ENCODE data around the gene EYA2. TPM values are rescaled to one million over a fixed set of nuclear protein-coding genes. Genes with fewer than 3 reads are reported as not detected.
A peak's percentile ranks its signal among the peaks of the same experiment; 100 is the strongest.

The EYA2 gene
- total and polyA plus RNA-seq, 2 experiments from 2014 or later, result 0.18 TPM; not detected in 1

DNA sequence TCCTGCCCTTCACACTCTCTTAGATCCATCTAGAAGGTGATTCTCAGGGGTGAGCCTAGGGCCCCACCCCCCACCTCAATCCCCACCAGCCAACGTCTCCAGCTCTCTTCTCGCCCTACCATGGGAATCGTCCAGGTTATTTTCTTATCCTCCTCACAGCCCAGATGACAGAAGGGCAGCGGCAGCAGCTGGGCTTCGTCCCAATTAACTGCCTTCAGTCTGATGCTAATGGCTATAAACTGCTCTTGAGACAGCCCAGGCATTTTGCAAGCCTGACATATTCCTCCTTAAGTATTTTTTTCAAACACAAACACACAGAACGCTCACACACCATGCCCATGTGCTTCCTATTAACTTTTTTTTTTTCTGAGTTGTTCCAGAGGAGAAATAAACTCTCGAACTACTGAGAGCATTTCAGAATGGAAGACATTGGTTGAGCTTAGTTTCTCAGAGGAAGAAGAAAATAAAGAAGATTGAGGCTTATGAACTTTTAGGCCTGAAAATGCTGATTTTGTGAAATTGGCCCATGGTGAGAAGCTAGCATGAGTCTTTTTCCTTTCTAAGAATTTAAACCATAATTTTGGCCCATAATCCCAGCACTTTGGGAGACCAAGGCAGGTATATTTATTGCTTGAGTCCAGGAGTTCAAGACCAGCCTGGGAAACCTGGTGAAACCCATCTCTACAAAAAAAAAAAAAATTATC, 124.6 kb downstream of the EYA2 start:
- Histone ChIP-seq H3K36me3 (ENCODE audit: low read depth) (no peaks in the 10 kb centered on the region), H3K79me2 (ENCODE audit: insufficient read depth) (no peaks in the 10 kb centered on the region), H3K27me3 (replicated peaks; ENCODE audit: insufficient read depth) (peaks cover 14% of the 10 kb centered on the region), H3K9me3 (ENCODE audit: low read depth) (no peaks in the 10 kb centered on the region), H3K9ac (no peak overlapping the region), H3F3A (ENCODE audit: insufficient read depth) (no peaks in the 10 kb centered on the region), H4K20me1 (ENCODE audit: insufficient read depth) (no peaks in the 10 kb centered on the region), H3K9me2 (ENCODE audit: insufficient read depth) (no peaks in the 10 kb centered on the region), H2AFZ (no peak overlapping the region), H3K4me1 (ENCODE audit: insufficient read depth) (no peaks in the 10 kb centered on the region), H3K27ac (no peak overlapping the region), H3K4me3 (no peak overlapping the region), H3K4me2 (ENCODE audit: unreplicated experiment) (no peak overlapping the region)
- peak; percentile 49 for DNase-seq
- in situ Hi-C loops (cut with MboI), result no loop called here
- 7 to 8% methylated on average over 7 of the region's 7 CpGs for WGBS, 2 experiments (ENCODE audit: low coverage in 1 of 2, low lambda C conversion rate in 2 of 2, missing lambda C conversion rate in 2 of 2)
- no peak for TF ChIP-seq EZH2 (IDR thresholded peaks at IDR 0.05; ENCODE audit: insufficient read depth, poor library complexity, severe bottlenecking)
- no peak for TF ChIP-seq EZH2phosphoT487 (IDR thresholded peaks at IDR 0.05; ENCODE audit: insufficient read depth, low read depth)

DNA sequence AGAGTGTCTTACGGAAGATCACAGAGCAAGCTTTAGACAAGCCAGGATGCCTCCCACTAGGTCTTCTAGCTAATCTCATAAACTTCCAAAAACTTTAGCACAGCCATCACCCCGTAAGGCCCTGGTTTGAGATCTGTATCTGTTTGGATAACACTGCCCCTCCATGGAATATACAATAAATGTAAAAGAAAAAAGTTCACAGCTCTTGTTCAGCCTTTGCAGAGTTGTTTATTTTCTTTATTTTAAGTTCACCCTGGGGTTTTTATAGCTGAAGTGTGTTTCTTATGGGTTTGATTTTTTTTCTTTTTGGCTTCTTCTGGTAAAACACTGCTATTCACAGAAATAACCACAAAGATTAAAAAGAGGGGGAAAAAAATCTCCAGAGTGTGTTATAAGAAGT, 125.6 kb downstream of the EYA2 start:
- Histone ChIP-seq H3K36me3 (ENCODE audit: low read depth) (no peaks in the 10 kb centered on the region), H3K27ac (no peak overlapping the region), H3F3A (ENCODE audit: insufficient read depth) (no peaks in the 10 kb centered on the region), H4K20me1 (ENCODE audit: insufficient read depth) (no peaks in the 10 kb centered on the region), H3K9ac (no peak overlapping the region), H3K27me3 (replicated peaks; ENCODE audit: insufficient read depth) (peaks cover 21% of the 10 kb centered on the region), H3K4me2 (ENCODE audit: unreplicated experiment) (no peak overlapping the region), H3K4me1 (ENCODE audit: insufficient read depth) (no peaks in the 10 kb centered on the region), H2AFZ (no peak overlapping the region), H3K4me3 (no peak overlapping the region), H3K9me3 (ENCODE audit: low read depth) (no peaks in the 10 kb centered on the region), H3K79me2 (ENCODE audit: insufficient read depth) (no peaks in the 10 kb centered on the region), H3K9me2 (ENCODE audit: insufficient read depth) (no peaks in the 10 kb centered on the region)
- TF ChIP-seq EZH2 (IDR thresholded peaks at IDR 0.05; ENCODE audit: insufficient read depth, poor library complexity, severe bottlenecking) (no peak), EZH2phosphoT487 (IDR thresholded peaks at IDR 0.05; ENCODE audit: insufficient read depth, low read depth) (no peak)
- WGBS, 2 experiments (ENCODE audit: low coverage in 1 of 2, low lambda C conversion rate in 2 of 2, missing lambda C conversion rate in 2 of 2), result 67 to 76% methylated on average over 2 of the region's 2 CpGs
- DNase-seq, result no peak
- in situ Hi-C loops (cut with MboI), result no loop called here

DNA sequence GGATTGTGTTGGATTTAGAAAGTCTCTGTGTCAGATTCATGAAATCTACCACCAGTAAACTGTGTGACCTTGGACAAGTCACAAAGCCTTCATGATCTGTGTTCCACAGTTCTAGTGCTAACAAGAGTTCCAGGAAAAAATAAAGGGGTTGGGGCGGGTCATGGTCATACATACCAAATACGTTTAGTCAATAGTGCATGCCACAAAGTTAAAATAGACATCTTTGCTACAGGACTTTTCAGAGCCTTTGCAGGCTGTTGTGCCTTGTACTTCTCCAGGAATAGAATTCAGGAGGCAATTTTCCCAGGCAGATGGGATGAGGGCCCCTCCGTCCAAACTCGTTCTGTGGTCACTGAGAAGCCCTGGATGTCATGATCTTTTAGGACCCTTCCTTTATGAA, 127.2 kb downstream of the EYA2 start:
- Histone ChIP-seq H3K36me3 (ENCODE audit: low read depth) (no peaks in the 10 kb centered on the region), H3K9ac (no peak overlapping the region), H3K4me3 (no peak overlapping the region), H3F3A (ENCODE audit: insufficient read depth) (no peaks in the 10 kb centered on the region), H4K20me1 (ENCODE audit: insufficient read depth) (no peaks in the 10 kb centered on the region), H2AFZ (no peak overlapping the region), H3K9me3 (ENCODE audit: low read depth) (no peaks in the 10 kb centered on the region), H3K9me2 (ENCODE audit: insufficient read depth) (no peaks in the 10 kb centered on the region), H3K27me3 (replicated peaks; ENCODE audit: insufficient read depth) (peaks cover 22% of the 10 kb centered on the region), H3K79me2 (ENCODE audit: insufficient read depth) (no peaks in the 10 kb centered on the region), H3K4me2 (ENCODE audit: unreplicated experiment) (no peak overlapping the region), H3K4me1 (ENCODE audit: insufficient read depth) (no peaks in the 10 kb centered on the region), H3K27ac (no peak overlapping the region)
- DNase-seq, result no peak
- WGBS, 2 experiments (ENCODE audit: low coverage in 1 of 2, low lambda C conversion rate in 2 of 2, missing lambda C conversion rate in 2 of 2), result 78 to 88% methylated on average over 4 of the region's 4 CpGs
- in situ Hi-C loops (cut with MboI), result no loop called here
- no peak for TF ChIP-seq EZH2phosphoT487 (IDR thresholded peaks at IDR 0.05; ENCODE audit: insufficient read depth, low read depth)
- no peak for TF ChIP-seq EZH2 (IDR thresholded peaks at IDR 0.05; ENCODE audit: insufficient read depth, poor library complexity, severe bottlenecking)

DNA sequence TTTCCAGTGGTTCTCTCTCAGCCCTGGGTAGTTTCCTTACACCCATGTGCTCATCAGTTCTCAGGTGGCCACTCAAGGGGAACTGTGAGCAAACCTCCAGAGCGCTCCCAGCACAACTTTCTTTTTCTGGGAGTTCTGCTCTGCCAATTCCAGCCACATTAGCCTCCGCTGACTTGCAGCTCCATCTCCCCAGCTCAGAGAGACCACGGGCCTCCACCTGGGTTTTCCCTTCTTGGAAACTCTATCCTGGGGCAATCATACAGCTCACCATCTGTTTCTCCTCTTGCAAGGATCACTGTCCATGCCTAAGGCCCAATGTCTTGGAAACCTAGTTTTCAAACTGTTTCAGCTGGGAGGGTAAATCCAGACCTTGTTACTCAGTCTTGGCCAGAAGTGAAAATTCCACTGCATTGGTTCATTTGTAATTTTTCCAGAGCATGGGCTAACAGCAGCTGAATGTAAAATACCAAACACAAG, 129.9 kb downstream of the EYA2 start:
- 45 to 53% methylated on average over 3 of the region's 3 CpGs for WGBS, 2 experiments (ENCODE audit: low coverage in 1 of 2, low lambda C conversion rate in 2 of 2, missing lambda C conversion rate in 2 of 2)
- peak; percentile 35 for DNase-seq
- no peak overlapping the region for H3K4me3 ChIP-seq
- no peaks in the 10 kb centered on the region for H3F3A ChIP-seq (ENCODE audit: insufficient read depth)
- no peaks in the 10 kb centered on the region for H3K36me3 ChIP-seq (ENCODE audit: low read depth)
- no peaks in the 10 kb centered on the region for H3K9me2 ChIP-seq (ENCODE audit: insufficient read depth)
- no peaks in the 10 kb centered on the region for H3K9me3 ChIP-seq (ENCODE audit: low read depth)
- H3K27ac ChIP-seq, result no peak overlapping the region
- H3K79me2 ChIP-seq (ENCODE audit: insufficient read depth), result no peaks in the 10 kb centered on the region
- TF ChIP-seq EZH2phosphoT487 (IDR thresholded peaks at IDR 0.05; ENCODE audit: insufficient read depth, low read depth) (no peak), EZH2 (IDR thresholded peaks at IDR 0.05; ENCODE audit: insufficient read depth, poor library complexity, severe bottlenecking) (no peak)
- in situ Hi-C loops (cut with MboI), result no loop called here
- H3K4me1 ChIP-seq (ENCODE audit: insufficient read depth), result no peaks in the 10 kb centered on the region
- no peak overlapping the region for H2AFZ ChIP-seq
- peaks cover 22% of the 10 kb centered on the region for H3K27me3 ChIP-seq (replicated peaks; ENCODE audit: insufficient read depth)
- no peak overlapping the region for H3K9ac ChIP-seq
- no peak overlapping the region for H3K4me2 ChIP-seq (ENCODE audit: unreplicated experiment)
- no peaks in the 10 kb centered on the region for H4K20me1 ChIP-seq (ENCODE audit: insufficient read depth)

All from GM23248 (cell line).